Gastrocnemius medialis (tissue), 4 donors: ENCODE results near the gene PSMB10.

Experiments
- CTCF ChIP-seq, 5 experiments: fragments of 450-650 bp in 3 of 5; fragments of 200-600 bp in 2 of 5; sonication (generic) in 2 of 5; IDR thresholded peaks in 4 of 5; conservative IDR thresholded peaks in 1 of 5; 1 replicate in 4 of 5; 2 replicates in 1 of 5; pipeline ENCODE4 v1.5.1; 2016 to 2019; ENCODE audit warnings: antibody characterized with exemption in 5 of 5, mild to moderate bottlenecking in 3 of 5, moderate library complexity in 3 of 5
- POLR2A ChIP-seq, 2 donors: fragments of 450-650 bp; IDR thresholded peaks; one replicate each; pipeline ENCODE4 v1.6.1; 2017; ENCODE audit warnings: antibody characterized with exemption in 2 of 2, mild to moderate bottlenecking in 2 of 2, moderate library complexity in 2 of 2

- TF ChIP-seq POLR2A (IDR thresholded peaks at IDR 0.05) (no peak), CTCF (IDR thresholded peaks at IDR 0.05 in 4 of 5, conservative IDR thresholded peaks at IDR 0.05 in 1 of 5) (no peak)
These were observed 18.0 kb upstream of the PSMB10 start for GRCh38 chr16:67954421-67955196.
